Measurements from ENCODE around the gene CDH4. TPM values are rescaled to one million over a fixed set of nuclear protein-coding genes. Genes with fewer than 3 reads are reported as not detected.

Gene CDH4
- total RNA-seq, 2 donors from 2014 or later = not detected

DNA sequence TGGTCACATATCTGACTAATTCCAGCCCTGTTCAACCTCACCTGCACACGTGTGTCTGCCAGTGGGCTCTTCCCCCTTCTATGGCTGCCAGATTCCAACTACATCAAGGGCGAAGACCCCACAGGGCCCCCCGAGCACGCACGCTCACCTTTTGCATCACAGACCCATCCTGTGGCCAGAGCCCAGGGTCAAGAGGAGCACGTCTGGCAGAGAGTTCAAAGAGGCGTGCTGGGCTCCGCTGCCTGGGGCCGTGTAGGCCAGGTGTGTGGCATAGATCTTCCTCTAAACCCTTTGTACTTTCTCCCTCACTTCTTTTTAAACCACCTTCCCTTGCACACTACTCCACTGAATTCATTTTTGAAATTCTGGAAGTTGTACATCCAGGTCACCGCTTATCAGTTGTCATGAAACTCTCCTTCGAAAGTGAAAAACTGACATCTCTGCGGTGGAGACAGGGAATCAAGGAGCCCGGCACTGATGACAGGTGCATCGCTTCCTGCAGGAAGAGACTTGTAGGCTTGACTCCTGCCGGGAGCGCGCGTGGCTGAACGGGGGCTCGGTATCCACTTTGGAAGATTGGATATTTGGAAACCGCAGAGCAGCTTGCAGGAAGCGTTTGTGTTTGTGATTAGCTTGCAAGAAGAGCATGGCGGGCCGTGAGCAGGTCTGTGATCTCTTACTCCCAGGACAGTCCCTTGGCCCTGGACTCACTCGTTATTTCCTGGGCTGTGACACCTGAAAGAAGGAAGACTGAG lies 397.2 kb downstream of the CDH4 start:
- no peaks in the 10 kb centered on the region for H3K9me3 Mint-ChIP-seq
- no peaks in the 10 kb centered on the region for H3K4me1 Mint-ChIP-seq (ENCODE audit: low read depth in 2 of 2)
- H3K36me3 Mint-ChIP-seq = no peaks in the 10 kb centered on the region

DNA sequence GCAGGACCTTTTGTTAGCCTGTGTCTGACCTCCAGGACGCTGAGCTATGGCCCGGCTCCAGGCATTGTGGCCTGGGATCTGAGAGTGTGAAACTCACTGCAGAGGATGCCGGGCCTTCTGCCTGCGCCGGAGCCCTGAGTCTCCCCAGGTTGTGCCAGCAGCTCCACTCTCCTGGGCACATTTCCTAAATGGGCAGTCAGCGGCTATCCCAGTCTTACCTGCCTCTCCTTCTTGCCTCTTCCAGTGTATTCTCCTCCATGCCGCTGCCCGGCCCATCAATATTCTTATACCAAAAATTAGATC lies 397.8 kb downstream of the CDH4 start:
- no peaks in the 10 kb centered on the region for H3K4me1 Mint-ChIP-seq (ENCODE audit: low read depth in 2 of 2)
- H3K27ac Mint-ChIP-seq = no peak overlapping the region
- H3K9me3 Mint-ChIP-seq = no peaks in the 10 kb centered on the region
- H3K27me3 Mint-ChIP-seq = no peaks in the 10 kb centered on the region
- H3K36me3 Mint-ChIP-seq = no peaks in the 10 kb centered on the region
- ATAC-seq (no peak), DNase-seq (ENCODE audit: low spot score) (no peak)
- no peak overlapping the region for H3K4me3 Mint-ChIP-seq

More for the DNA sequence above, 397.2 kb downstream of the CDH4 start:
- ATAC-seq (no peak), DNase-seq (ENCODE audit: low spot score) (no peak)
- H3K4me3 Mint-ChIP-seq = no peak overlapping the region
- H3K27me3 Mint-ChIP-seq = no peaks in the 10 kb centered on the region
- no peak overlapping the region for H3K27ac Mint-ChIP-seq

DNA sequence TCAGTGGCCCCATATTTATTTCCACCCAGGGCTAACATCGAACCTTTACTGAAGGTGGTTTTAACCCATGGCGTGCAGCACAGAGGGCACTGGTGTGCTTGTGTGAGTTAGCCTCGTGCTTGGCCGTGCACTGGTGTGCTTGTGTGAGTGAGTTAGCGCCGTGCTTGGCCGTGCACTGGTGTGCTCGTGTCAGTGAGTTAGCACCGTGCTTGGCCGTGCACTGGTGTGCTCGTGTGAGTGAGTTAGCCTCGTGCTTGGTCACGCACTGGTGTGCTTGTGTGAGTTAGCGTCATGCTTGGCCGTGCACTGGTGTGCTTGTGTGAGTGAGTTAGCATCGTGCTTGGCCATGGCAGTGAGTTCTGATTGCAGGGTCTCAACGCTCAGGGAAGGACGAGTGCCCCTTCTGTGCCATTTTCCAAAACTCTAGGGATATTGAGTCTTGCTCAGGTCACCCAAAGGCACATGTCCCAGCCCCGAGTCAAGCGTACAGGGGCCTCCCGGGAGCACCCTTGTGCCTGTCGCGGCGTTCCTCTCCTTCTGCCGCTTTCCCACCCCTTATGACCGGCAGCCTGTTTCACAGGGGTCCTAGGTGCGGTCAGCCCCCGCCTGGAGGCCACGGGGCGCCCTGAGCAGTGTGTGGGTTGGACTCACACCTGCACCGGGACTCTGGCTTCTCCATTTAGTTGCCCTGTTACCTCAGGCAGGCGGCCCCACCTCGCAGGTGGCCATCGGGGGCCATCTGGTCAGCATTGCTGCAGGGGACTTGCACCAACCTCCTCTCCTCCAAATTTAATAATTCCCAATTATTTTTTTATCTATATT lies 399.1 kb downstream of the CDH4 start:
- H3K36me3 Mint-ChIP-seq = no peaks in the 10 kb centered on the region
- ATAC-seq = no peak
- H3K4me3 Mint-ChIP-seq = no peak overlapping the region
- H3K27me3 Mint-ChIP-seq = no peaks in the 10 kb centered on the region
- no peak overlapping the region for H3K27ac Mint-ChIP-seq
- DNase-seq (ENCODE audit: low spot score) = no peak
- H3K4me1 Mint-ChIP-seq (ENCODE audit: low read depth in 2 of 2) = no peaks in the 10 kb centered on the region
- H3K9me3 Mint-ChIP-seq = no peaks in the 10 kb centered on the region

DNA sequence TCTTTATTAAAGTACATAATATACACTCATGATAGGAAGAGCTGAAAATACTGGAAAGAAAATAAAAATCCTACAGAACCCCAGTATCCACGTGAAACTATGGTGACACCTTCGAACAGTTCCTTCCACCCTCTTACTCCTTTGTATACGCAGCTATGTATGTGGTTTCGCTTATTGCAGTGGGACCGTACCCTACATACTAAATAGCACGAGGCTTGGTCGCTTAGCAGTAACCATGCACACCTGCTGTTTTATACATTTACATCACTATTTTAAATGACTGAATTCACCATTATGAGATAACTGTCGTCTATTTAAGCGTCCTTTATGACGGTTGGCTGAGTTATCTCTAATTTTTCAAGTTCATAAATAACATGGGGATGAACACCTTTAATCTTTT lies 400.1 kb downstream of the CDH4 start:
- Mint-ChIP-seq H3K27ac (no peak overlapping the region), H3K4me1 (ENCODE audit: low read depth in 2 of 2) (no peaks in the 10 kb centered on the region), H3K36me3 (no peaks in the 10 kb centered on the region), H3K27me3 (no peaks in the 10 kb centered on the region), H3K9me3 (no peaks in the 10 kb centered on the region), H3K4me3 (no peak overlapping the region)
- no peak for ATAC-seq
- DNase-seq (ENCODE audit: low spot score) = no peak

DNA sequence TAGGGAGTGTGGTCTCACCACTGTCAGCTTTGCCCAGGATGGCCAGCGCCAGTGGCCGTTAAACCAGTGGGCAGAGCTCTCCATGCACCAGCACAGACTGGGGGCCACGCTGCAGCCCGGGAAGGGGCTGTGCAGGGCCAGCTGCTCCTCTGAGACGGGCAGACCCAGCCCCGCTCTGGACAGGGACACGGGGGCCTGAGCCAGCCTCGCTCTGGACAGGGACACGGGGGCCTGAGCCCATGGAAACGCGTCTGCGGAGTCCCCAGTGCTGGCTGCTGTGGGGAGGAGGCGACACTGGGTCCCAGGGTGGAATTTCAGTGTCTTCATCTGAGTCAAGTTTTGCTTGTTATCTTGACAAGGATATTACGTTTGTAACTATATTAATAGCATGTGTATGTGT lies 402.7 kb downstream of the CDH4 start:
- Mint-ChIP-seq H3K36me3 (no peaks in the 10 kb centered on the region), H3K9me3 (no peaks in the 10 kb centered on the region), H3K27me3 (no peaks in the 10 kb centered on the region), H3K4me1 (ENCODE audit: low read depth in 2 of 2) (no peaks in the 10 kb centered on the region), H3K27ac (no peak overlapping the region), H3K4me3 (no peak overlapping the region)
- ATAC-seq (no peak), DNase-seq (ENCODE audit: low spot score) (peak; percentile 28)

DNA sequence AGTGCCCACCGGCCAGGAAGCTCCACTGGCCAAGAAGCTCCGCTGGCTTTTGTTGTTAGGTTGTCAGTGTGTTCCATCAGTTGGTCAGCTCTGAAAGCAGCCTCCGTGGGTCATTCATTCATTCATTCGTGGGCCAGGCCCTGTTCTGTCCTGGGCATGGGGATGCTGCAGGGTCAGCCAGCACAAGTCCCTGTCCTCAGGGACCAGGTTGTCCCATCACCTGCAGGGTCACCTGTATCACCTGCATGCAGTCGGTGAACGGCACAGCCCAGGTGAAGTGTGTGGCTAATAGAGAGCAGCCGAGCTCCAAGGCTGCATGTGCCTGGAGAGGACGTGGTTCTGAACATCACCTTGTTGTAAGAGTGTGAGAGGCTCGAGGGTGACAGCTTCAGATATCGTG lies 403.5 kb downstream of the CDH4 start:
- Mint-ChIP-seq H3K4me3 (no peak overlapping the region), H3K36me3 (no peaks in the 10 kb centered on the region), H3K9me3 (no peaks in the 10 kb centered on the region), H3K4me1 (ENCODE audit: low read depth in 2 of 2) (no peaks in the 10 kb centered on the region), H3K27ac (no peak overlapping the region), H3K27me3 (no peaks in the 10 kb centered on the region)
- ATAC-seq (no peak), DNase-seq (ENCODE audit: low spot score) (peak; percentile 20)

DNA sequence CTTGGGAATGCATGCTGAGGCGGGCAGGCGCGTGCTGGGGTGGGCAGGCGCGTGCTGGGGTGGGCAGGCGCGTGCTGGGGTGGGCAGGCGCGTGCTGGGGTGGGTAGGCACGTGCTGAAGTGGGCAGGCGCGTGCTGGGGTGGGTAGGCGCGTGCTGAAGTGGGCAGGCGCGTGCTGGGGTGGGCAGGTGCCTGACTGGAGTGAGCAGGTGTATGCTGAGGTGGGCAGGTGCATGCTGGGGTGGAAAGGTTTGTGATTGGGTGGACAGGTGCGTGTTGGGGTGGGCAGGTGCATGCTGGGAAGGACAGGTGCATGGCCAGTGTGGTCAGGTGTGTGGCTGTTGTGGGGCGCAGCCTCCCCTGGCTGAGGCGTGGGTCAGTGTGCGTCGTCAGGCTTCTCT lies 404.1 kb downstream of the CDH4 start:
- ATAC-seq = no peak
- peak; percentile 34 for DNase-seq (ENCODE audit: low spot score)
- no peak overlapping the region for H3K27ac Mint-ChIP-seq
- H3K36me3 Mint-ChIP-seq = no peaks in the 10 kb centered on the region
- H3K9me3 Mint-ChIP-seq = no peaks in the 10 kb centered on the region
- H3K4me3 Mint-ChIP-seq = no peak overlapping the region
- no peaks in the 10 kb centered on the region for H3K4me1 Mint-ChIP-seq (ENCODE audit: low read depth in 2 of 2)
- H3K27me3 Mint-ChIP-seq = no peaks in the 10 kb centered on the region

DNA sequence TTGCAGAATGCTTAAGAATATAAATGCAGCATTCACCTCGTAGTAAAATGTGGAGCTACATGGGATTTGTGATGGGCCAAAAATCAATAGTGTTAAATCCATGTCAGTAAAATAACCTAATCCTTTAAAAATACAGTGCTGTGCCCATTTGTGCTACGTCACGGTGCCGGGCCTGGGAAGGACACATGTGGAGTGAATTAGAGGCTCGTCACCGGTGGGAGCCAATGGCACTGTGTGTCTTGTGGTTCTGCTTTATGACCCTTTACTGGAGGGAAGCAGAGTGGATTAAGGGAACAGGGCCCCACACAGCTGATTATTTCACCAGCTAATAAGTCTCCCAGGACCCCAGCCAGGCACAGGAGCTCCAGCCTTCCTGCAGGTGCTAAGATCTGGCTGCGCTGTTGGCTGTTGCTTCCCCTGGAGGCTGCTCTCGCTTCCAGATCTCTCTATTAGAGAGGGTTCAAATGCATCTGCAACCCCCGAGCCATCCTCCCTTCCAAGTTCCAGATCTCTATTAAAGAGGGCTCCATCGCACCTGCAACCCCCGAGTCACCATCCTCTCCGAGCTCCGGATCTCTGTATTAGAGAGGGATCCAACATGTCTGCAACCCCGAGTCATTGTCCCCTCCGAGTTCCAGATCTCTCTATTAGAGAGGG lies 405.8 kb downstream of the CDH4 start:
- no peak for ATAC-seq
- H3K27me3 Mint-ChIP-seq = no peaks in the 10 kb centered on the region

DNA sequence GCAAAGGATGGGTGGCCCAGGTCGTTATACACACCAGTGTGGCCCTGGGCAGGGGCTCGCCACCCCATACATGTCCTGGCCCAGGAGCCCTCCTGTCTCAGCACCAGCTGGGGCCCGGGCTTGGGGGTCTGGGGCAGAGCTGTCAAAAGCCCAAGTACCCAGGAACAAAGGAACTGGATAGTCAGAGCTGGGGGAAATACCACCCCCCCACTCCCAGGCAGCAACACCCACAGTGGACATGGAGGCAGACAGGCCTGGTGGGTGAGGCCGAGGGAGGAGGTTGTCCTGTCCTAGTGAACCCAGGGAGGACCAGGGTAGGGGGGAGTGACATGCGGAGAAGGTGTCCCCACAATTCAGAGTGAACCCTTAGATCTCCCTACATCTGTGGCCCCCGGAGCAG lies 406.5 kb downstream of the CDH4 start:
- Mint-ChIP-seq H3K27ac (no peak overlapping the region), H3K4me1 (ENCODE audit: low read depth in 2 of 2) (no peaks in the 10 kb centered on the region), H3K9me3 (no peaks in the 10 kb centered on the region), H3K27me3 (no peaks in the 10 kb centered on the region), H3K4me3 (no peak overlapping the region), H3K36me3 (no peaks in the 10 kb centered on the region)
- DNase-seq (ENCODE audit: low spot score) (no peak), ATAC-seq (no peak)

More for the DNA sequence above, 405.8 kb downstream of the CDH4 start:
- Mint-ChIP-seq H3K36me3 (no peaks in the 10 kb centered on the region), H3K4me1 (ENCODE audit: low read depth in 2 of 2) (no peaks in the 10 kb centered on the region), H3K9me3 (no peaks in the 10 kb centered on the region), H3K27ac (no peak overlapping the region), H3K4me3 (no peak overlapping the region)
- peak; percentile 20 for DNase-seq (ENCODE audit: low spot score)

DNA sequence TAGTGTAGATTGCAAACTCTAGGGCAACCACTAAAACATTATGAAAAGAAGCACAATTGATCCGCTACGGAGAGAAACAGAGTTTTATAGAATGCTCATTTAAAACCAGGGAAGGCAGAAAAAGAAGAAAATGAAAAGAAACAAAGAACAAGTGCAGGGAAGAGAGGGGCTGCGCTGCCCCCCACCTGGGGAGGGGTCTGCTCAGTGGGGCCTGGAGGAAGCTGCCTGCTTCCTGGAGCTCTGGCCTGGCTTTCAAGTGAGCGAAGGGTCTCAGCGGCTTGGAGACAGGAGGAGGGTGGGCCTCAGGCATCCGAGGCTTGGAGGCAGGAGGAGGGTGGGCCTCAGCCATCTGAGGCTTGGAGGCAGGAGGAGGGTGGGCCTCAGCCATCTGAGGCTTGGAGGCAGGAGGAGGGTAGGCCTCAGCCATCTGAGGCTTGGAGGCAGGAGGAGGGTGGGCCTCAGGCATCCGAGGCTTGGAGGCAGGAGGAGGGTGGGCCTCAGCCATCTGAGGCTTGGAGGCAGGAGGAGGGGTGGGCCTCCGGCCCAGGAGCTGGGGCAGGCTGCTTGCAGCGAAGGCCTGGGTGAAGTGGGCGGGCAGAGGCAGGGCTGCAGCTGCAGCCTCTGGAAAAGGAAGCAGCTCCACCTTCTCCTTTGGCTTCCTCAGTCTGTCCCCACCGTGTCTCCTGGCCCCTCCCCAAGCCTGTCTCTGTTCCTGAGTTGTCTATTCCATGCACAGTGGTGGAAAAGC lies 407.4 kb downstream of the CDH4 start:
- no peaks in the 10 kb centered on the region for H3K27me3 Mint-ChIP-seq
- no peak overlapping the region for H3K27ac Mint-ChIP-seq
- H3K9me3 Mint-ChIP-seq = no peaks in the 10 kb centered on the region
- H3K4me1 Mint-ChIP-seq (ENCODE audit: low read depth in 2 of 2) = no peaks in the 10 kb centered on the region
- H3K4me3 Mint-ChIP-seq = no peak overlapping the region
- DNase-seq (ENCODE audit: low spot score) (peak; percentile 15), ATAC-seq (no peak)
- no peaks in the 10 kb centered on the region for H3K36me3 Mint-ChIP-seq

DNA sequence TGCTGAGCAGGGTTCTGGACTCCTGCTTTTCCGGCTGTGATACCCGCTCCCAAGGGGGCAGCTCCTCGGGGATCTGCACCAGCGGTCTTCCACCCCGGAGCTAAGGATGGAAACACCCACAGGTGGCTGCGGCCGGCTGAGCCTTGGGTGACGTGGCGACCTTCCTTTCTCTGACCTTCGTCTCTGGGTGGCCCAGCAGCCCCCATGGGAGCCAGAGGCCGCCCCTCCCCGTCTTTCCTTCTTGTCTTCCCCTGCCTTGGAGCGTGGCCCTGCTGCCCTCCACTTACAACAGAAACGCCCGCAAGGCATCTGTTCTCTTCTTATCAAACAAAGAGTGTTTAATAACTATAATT lies 407.9 kb downstream of the CDH4 start:
- H3K27me3 Mint-ChIP-seq = no peaks in the 10 kb centered on the region
- H3K27ac Mint-ChIP-seq = no peak overlapping the region
- no peak for ATAC-seq
- no peak overlapping the region for H3K4me3 Mint-ChIP-seq
- H3K9me3 Mint-ChIP-seq = no peaks in the 10 kb centered on the region
- DNase-seq (ENCODE audit: low spot score) = no peak
- no peaks in the 10 kb centered on the region for H3K36me3 Mint-ChIP-seq
- H3K4me1 Mint-ChIP-seq (ENCODE audit: low read depth in 2 of 2) = no peaks in the 10 kb centered on the region

DNA sequence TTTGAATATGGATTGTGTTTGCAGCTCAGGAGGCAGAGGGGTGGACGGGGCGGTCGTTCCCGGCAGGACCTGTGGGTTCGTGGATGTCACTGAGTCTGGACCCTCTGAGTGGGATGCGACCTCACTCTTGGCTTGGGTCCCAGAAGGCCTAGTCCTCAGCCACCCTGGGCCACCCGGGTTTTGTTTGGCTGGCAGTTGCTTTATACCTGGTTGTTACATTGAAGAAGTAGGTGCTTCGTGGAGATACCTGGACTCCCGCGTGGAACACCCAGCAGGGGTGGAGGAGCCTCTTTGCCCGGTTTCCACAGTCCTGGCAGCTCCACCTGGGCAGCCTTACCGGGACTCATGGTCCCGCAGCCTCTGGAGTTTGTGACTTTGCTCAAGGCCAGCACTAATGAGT lies 408.5 kb downstream of the CDH4 start:
- no peaks in the 10 kb centered on the region for H3K9me3 Mint-ChIP-seq
- no peak for ATAC-seq

DNA sequence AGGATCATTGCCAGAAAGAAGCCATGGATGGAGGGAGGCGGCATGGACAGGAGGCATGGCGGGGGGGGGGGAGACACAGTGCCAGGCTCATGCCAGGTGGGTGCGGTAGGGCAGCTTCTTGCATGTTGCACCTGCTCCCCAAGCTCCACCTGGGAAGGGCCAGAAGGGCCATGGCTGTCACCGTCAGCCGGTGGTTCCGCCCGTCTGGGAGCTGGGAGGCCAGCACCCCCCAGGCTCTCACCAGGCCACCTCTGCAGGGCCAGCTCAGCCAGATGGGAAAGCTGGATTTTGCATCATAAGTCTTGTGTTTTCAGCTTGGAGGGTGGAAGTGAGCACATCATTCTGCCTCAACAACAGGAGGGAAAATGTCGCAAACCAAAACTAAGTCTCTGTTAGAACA lies 409.0 kb downstream of the CDH4 start:
- no peaks in the 10 kb centered on the region for H3K9me3 Mint-ChIP-seq
- no peak for ATAC-seq
- no peaks in the 10 kb centered on the region for H3K36me3 Mint-ChIP-seq
- H3K4me1 Mint-ChIP-seq (ENCODE audit: low read depth in 2 of 2) = no peaks in the 10 kb centered on the region
- H3K4me3 Mint-ChIP-seq = no peak overlapping the region
- H3K27ac Mint-ChIP-seq = no peak overlapping the region
- DNase-seq (ENCODE audit: low spot score) = no peak
- no peaks in the 10 kb centered on the region for H3K27me3 Mint-ChIP-seq

More for the DNA sequence above, 408.5 kb downstream of the CDH4 start:
- Mint-ChIP-seq H3K27ac (no peak overlapping the region), H3K27me3 (no peaks in the 10 kb centered on the region), H3K4me3 (no peak overlapping the region), H3K36me3 (no peaks in the 10 kb centered on the region), H3K4me1 (ENCODE audit: low read depth in 2 of 2) (no peaks in the 10 kb centered on the region)
- DNase-seq (ENCODE audit: low spot score) = no peak

DNA sequence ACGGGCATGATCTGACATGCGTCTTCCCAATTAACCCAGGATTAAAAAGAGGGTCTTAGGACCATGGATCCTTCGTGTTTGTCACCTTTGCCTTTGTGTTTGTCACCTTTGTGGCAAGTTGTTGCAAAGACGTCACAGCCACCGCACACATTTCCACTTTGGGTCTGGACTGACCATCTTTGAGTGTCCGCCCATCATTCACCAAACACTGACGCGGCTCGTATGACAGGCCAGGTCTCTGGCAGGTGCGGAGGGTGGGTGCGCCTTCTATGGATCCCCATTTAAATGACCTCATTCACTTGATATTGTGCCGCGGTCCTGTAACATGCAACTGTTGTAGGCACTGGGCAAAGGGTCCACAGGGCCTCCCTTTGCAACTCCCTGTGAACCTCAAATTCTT lies 409.5 kb downstream of the CDH4 start:
- H3K9me3 Mint-ChIP-seq = no peaks in the 10 kb centered on the region
- DNase-seq (ENCODE audit: low spot score) = no peak
- ATAC-seq = no peak
- H3K4me3 Mint-ChIP-seq = no peak overlapping the region
- no peaks in the 10 kb centered on the region for H3K27me3 Mint-ChIP-seq
- H3K27ac Mint-ChIP-seq = no peak overlapping the region
- H3K4me1 Mint-ChIP-seq (ENCODE audit: low read depth in 2 of 2) = no peaks in the 10 kb centered on the region
- H3K36me3 Mint-ChIP-seq = no peaks in the 10 kb centered on the region

All from natural killer cell treated with Interleukin-12 subunit alpha and Interleukin-12 subunit beta and Interleukin-15 and Interleukin-18, amount 100 ng/mL, for 72 hours (primary cell).